Endothelial cell of umbilical vein (primary cell): Measurements from ENCODE around the gene PHKG2. TPM values are rescaled to one million over a fixed set of nuclear protein-coding genes. Genes with fewer than 3 reads are reported as not detected.

Experiments used
- BruUV-seq: library from RNA; stranded (reverse); fragments of 400-500 nt; replicated peaks from 2 replicates; lab custom pipeline; 2021; lab: Mats Ljungman, UMichigan
- CTCF ChIA-PET: fragments of 300-600, 350-600 bp; sonication (Branson Sonifier 250); formaldehyde crosslinking; loops from one replicate; lab custom pipeline; 2021; ENCODE audit warnings: antibody characterized with exemption, inconsistent platforms; lab: Charles Lee
- POLR2A ChIA-PET: fragments of 300-600, 350-600 bp; sonication (Branson Sonifier 250); formaldehyde crosslinking; loops from one replicate; lab custom pipeline; 2021; ENCODE audit warnings: antibody characterized with exemption, inconsistent platforms; lab: Charles Lee
- DNase-seq: peaks from one replicate; pipeline ENCODE4 v3.0.0-alpha.2; 2011; ENCODE audit warnings: low read depth, low spot score
- FAIRE-seq: peaks from 2 replicates; lab custom pipeline; 2011; peaks lifted over from hg19 to GRCh38; lab: Jason Lieb, UNC
- H2AFZ ChIP-seq: 2 replicates; pipeline ENCODE4 v1.6.0; 2012; ENCODE audit warnings: low read depth, low read length, control low read depth, inconsistent platforms
- H3K27ac ChIP-seq: 2 replicates; pipeline ENCODE4 v1.5.1; 2011; ENCODE audit warnings: low read depth, mild to moderate bottlenecking, control low read depth, low read length, moderate library complexity; ENCODE audit not compliant: insufficient read depth
- H3K27me3 ChIP-seq, 2 experiments: 2 replicates each; pipeline versions ENCODE4 v1.6.0 to v1.6.1; 2011; ENCODE audit warnings: low read length in 2 of 2, mixed read lengths in 1 of 2; ENCODE audit not compliant: control insufficient read depth in 2 of 2, insufficient read depth in 2 of 2
- H3K36me3 ChIP-seq, 2 experiments: 2 replicates in 1 of 2; 3 replicates in 1 of 2; pipeline ENCODE4 v1.5.1; 2011; ENCODE audit warnings: low read length in 2 of 2, mild to moderate bottlenecking in 1 of 2, moderate library complexity in 1 of 2; ENCODE audit not compliant: control insufficient read depth in 2 of 2, insufficient read depth in 2 of 2; ENCODE audit errors: extremely low read depth in 1 of 2
- H3K4me1 ChIP-seq: 3 replicates; pipeline ENCODE4 v1.5.1; 2011; ENCODE audit warnings: mild to moderate bottlenecking, low read length; ENCODE audit not compliant: control insufficient read depth, insufficient read depth; ENCODE audit errors: extremely low read depth
- H3K4me2 ChIP-seq: 2 replicates; pipeline ENCODE4 v1.6.1; 2011; ENCODE audit warnings: low read length, control low read depth, mixed read lengths; ENCODE audit not compliant: insufficient read depth
- H3K4me3 ChIP-seq, 3 experiments: fragments of 200-600 bp in 1 of 3; sonication (generic), shearing (Covaris generic) in 1 of 3; replicated peaks in 1 of 3; 2 replicates each; pipeline ENCODE4 v1.5.1; 2011 to 2016; ENCODE audit warnings: control low read depth in 3 of 3, low read length in 3 of 3, mild to moderate bottlenecking in 2 of 3, inconsistent platforms in 1 of 3, low read depth in 1 of 3, moderate library complexity in 1 of 3; ENCODE audit not compliant: insufficient read depth in 1 of 3
- H3K79me2 ChIP-seq: 2 replicates; pipeline ENCODE4 v1.6.0; 2012; ENCODE audit warnings: low read length, inconsistent platforms; ENCODE audit not compliant: control insufficient read depth, insufficient read depth
- H3K9ac ChIP-seq: replicated peaks from 2 replicates; pipeline ENCODE3; 2011; ENCODE audit warnings: low read length, control low read depth; ENCODE audit not compliant: insufficient read depth; ENCODE audit errors: extremely low read depth
- H3K9me1 ChIP-seq: replicated peaks from 3 replicates; pipeline ENCODE4 v1.6.0; 2011; ENCODE audit warnings: mild to moderate bottlenecking, low read length; ENCODE audit not compliant: control insufficient read depth, insufficient read depth; ENCODE audit errors: extremely low read depth
- H3K9me3 ChIP-seq: replicated peaks from 2 replicates; pipeline ENCODE4 v1.5.1; 2012; ENCODE audit warnings: low read length, inconsistent platforms; ENCODE audit not compliant: control insufficient read depth, insufficient read depth
- H4K20me1 ChIP-seq: replicated peaks from 2 replicates; pipeline ENCODE3; 2011; ENCODE audit warnings: mild to moderate bottlenecking, low read length; ENCODE audit not compliant: control insufficient read depth, insufficient read depth; ENCODE audit errors: extremely low read depth
- CTCF ChIP-seq, 2 donors: IDR thresholded peaks; 1 replicate in 1 of 2; 2 replicates in 1 of 2; pipeline ENCODE4 v1.5.1; 2011; ENCODE audit warnings: low read length in 2 of 2, mild to moderate bottlenecking in 2 of 2, moderate library complexity in 2 of 2, control low read depth in 1 of 2, inconsistent platforms in 1 of 2, low read depth in 1 of 2; ENCODE audit not compliant: insufficient read depth in 1 of 2; ENCODE audit errors: extremely low read depth in 1 of 2
- EZH2 ChIP-seq: IDR thresholded peaks from 2 replicates; pipeline ENCODE4 v1.6.1; 2012; ENCODE audit warnings: borderline replicate concordance, low read depth, mild to moderate bottlenecking, moderate library complexity, low read length, inconsistent platforms; ENCODE audit not compliant: severe bottlenecking
- FOS ChIP-seq: IDR thresholded peaks from 2 replicates; pipeline ENCODE4 v1.6.1; 2011; ENCODE audit warnings: mild to moderate bottlenecking, low read length, moderate library complexity, borderline replicate concordance; ENCODE audit not compliant: insufficient read depth
- GATA2 ChIP-seq: IDR thresholded peaks from 2 replicates; pipeline ENCODE4 v1.7.0; 2011; ENCODE audit warnings: low read depth, mild to moderate bottlenecking, moderate library complexity, mixed read lengths, low read length; ENCODE audit not compliant: insufficient read length, insufficient read depth
- JUN ChIP-seq: IDR thresholded peaks from 2 replicates; pipeline ENCODE4 v1.6.1; 2011; ENCODE audit warnings: borderline replicate concordance, low read depth; ENCODE audit not compliant: insufficient read length, insufficient read depth
- MAX ChIP-seq: IDR thresholded peaks from 2 replicates; pipeline ENCODE4 v1.6.1; 2011; ENCODE audit not compliant: insufficient read depth, insufficient read length
- MYC ChIP-seq: IDR thresholded peaks from one replicate; pipeline ENCODE4 v1.6.1; 2011; ENCODE audit warnings: mild to moderate bottlenecking, low read depth, low read length
- POLR2A ChIP-seq: IDR thresholded peaks from 2 replicates; pipeline ENCODE4 v1.6.1; 2012; ENCODE audit warnings: low read depth, mild to moderate bottlenecking, control low read depth, low read length
- POLR2AphosphoS5 ChIP-seq: IDR thresholded peaks from 2 replicates; pipeline ENCODE4 v1.6.1; 2012; ENCODE audit warnings: low read depth, mild to moderate bottlenecking, control low read depth, low read length, moderate library complexity; ENCODE audit not compliant: insufficient read depth
- dilution Hi-C: fragments of 300-500 bp; cut with MboI; formaldehyde crosslinking; loops from one replicate; pipeline ENCODE4 v1.15.0; 2019; ENCODE audit warnings: low sequenced_read_pairs; ENCODE audit not compliant: extremely low pct_ligation_motif_present
- intact Hi-C: fragments of 100-400 bp; cut with micrococcal nuclease; formaldehyde crosslinking; loops from one replicate; pipeline ENCODE4 v1.10.0; 2022
- polyA plus RNA-seq, 4 experiments: library from polyadenylated mRNA; depleted of rRNA in 3 of 4; stranded (reverse) in 3 of 4; unstranded in 1 of 4; fragments of >200 nt; gene quantifications; 2 replicates each; pipeline versions ENCODE4 v1.2.1 to v1.2.3, GENCODE V29; 2011 to 2012; ENCODE audit warnings: missing spikeins in 1 of 4
- total RNA-seq: library from RNA; stranded (reverse); gene quantifications from 2 replicates; pipeline ENCODE4 v1.2.3, GENCODE V29; 2021

Gene PHKG2
- total and polyA plus RNA-seq, 2 donors (not counting 3 experiments of a cell fraction or from before 2014, with no cell fraction given) = 33.0 to 48.8 TPM

DNA sequence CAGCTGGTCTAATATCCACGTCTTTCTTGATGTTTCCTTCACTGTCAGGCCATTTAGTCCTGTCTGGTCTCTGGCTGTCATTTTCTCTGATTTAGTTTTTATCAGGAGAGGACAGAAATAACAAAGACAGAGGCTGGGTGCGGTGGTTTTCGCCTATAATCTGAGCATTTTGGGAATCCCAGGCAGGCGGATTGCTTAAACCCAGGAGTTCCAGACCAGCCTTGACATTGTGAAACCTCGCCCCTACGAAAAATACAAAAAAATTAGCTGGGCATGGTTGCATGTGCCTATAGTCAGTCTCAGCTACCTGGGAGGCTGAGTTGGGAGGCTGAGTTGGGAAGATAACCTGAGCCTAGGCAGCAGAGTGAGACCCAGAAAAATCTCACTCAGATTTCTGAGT lies 42.2 kb upstream of the PHKG2 start:
- FAIRE-seq (no peak), DNase-seq (no peak)
- Histone ChIP-seq H3K9me3 (no peaks in the 10 kb centered on the region), H3K27ac (no peak overlapping the region), H3K27me3 (no peaks in the 10 kb centered on the region), H2AFZ (no peak overlapping the region), H3K4me2 (no peak overlapping the region), H4K20me1 (no peaks in the 10 kb centered on the region), H3K4me3 (no peak overlapping the region), H3K9me1 (no peaks in the 10 kb centered on the region), H3K4me1 (no peaks in the 10 kb centered on the region), H3K36me3 (peaks cover 46 to 68% of the 10 kb centered on the region in 2 experiments), H3K79me2 (peaks cover 10% of the 10 kb centered on the region), H3K9ac (no peak overlapping the region)
- TF ChIP-seq POLR2A = no peak
- no peak for TF ChIP-seq POLR2AphosphoS5
- no peak for TF ChIP-seq MYC
- TF ChIP-seq JUN = no peak
- TF ChIP-seq FOS = no peak
- no peak for TF ChIP-seq MAX
- no peak for TF ChIP-seq CTCF (IDR thresholded peaks at IDR 0.05; ENCODE audit: extremely low read depth in 1 of 2, insufficient read depth in 1 of 2, low read depth in 1 of 2, low read length in 2 of 2)
- no peak for TF ChIP-seq GATA2
- no peak for TF ChIP-seq EZH2
- ChIA-PET POLR2A (no interaction called here), CTCF (interaction anchor here (1.6 kb wide), 1 partner anchor 12 kb away, joined by 5 read pairs; no protein-coding TSS in a partner anchor)
- intact Hi-C loops = no loop called here
- dilution Hi-C loops = no loop called here
- BruUV-seq = no TSS peak
